Hepatocyte (in vitro differentiated cells): ENCODE data around the gene NPDC1. TPM values are rescaled to one million over a fixed set of nuclear protein-coding genes. Genes with fewer than 3 reads are reported as not detected.

Experiments
- DNase-seq: peaks from one replicate; pipeline ENCODE4 v3.0.0-alpha.2; 2016; ENCODE audit warnings: low spot score
- H2AFZ ChIP-seq: fragments of 200-600 bp; sonication (generic); 2 replicates; pipeline ENCODE4 v1.6.0; 2016; ENCODE audit warnings: antibody characterized with exemption, mild to moderate bottlenecking
- H3K27ac ChIP-seq: fragments of 200-600 bp; sonication (generic); 2 replicates; pipeline ENCODE4 v1.5.1; 2016; ENCODE audit warnings: mild to moderate bottlenecking
- H3K27me3 ChIP-seq: fragments of 200-600 bp; sonication (generic); 2 replicates; pipeline ENCODE4 v1.6.1; 2016
- H3K36me3 ChIP-seq: fragments of 200-600 bp; sonication (generic); replicated peaks from 2 replicates; pipeline ENCODE4 v1.5.1; 2016; ENCODE audit warnings: low read depth; ENCODE audit not compliant: insufficient read depth
- H3K4me1 ChIP-seq: fragments of 200-600 bp; sonication (generic); 2 replicates; pipeline ENCODE4 v1.5.1; 2016; ENCODE audit warnings: mild to moderate bottlenecking, moderate library complexity; ENCODE audit not compliant: insufficient read depth
- H3K4me2 ChIP-seq: fragments of 200-600 bp; sonication (generic); 2 replicates; pipeline ENCODE4 v1.6.0; 2016
- H3K4me3 ChIP-seq: fragments of 200-600 bp; sonication (generic); 2 replicates; pipeline ENCODE4 v1.5.1; 2016; ENCODE audit warnings: mild to moderate bottlenecking
- H3K79me2 ChIP-seq: fragments of 200-600 bp; sonication (generic); 2 replicates; pipeline ENCODE4 v1.6.0; 2017; ENCODE audit warnings: mild to moderate bottlenecking
- H3K9me2 ChIP-seq: fragments of 200-600 bp; sonication (generic); replicated peaks from 2 replicates; pipeline ENCODE4 v1.6.0; 2017; ENCODE audit warnings: mild to moderate bottlenecking; ENCODE audit not compliant: insufficient read depth
- H3K9me3 ChIP-seq: fragments of 200-600 bp; sonication (generic); 2 replicates; pipeline ENCODE4 v1.5.1; 2016; ENCODE audit warnings: low read depth, mild to moderate bottlenecking
- H4K20me1 ChIP-seq: fragments of 200-600 bp; sonication (generic); 2 replicates; pipeline ENCODE4 v1.6.0; 2016; ENCODE audit warnings: mild to moderate bottlenecking; ENCODE audit not compliant: insufficient read depth, poor library complexity, severe bottlenecking
- EZH2 ChIP-seq: fragments of 200-600 bp; sonication (generic); IDR thresholded peaks from 2 replicates; pipeline ENCODE4 v1.6.1; 2016; ENCODE audit warnings: antibody characterized with exemption, mild to moderate bottlenecking, borderline replicate concordance
- EZH2phosphoT487 ChIP-seq: fragments of 200-600 bp; sonication (generic); IDR thresholded peaks from one replicate; pipeline ENCODE4 v1.6.1; 2018; ENCODE audit warnings: antibody characterized with exemption, mild to moderate bottlenecking, low read depth, moderate library complexity; ENCODE audit not compliant: unreplicated experiment, severe bottlenecking
- WGBS: methylation state at CpG from one replicate; pipeline ENCODE4 v1.1.6; 2016; ENCODE audit warnings: low lambda C conversion rate; ENCODE audit errors: missing lambda C conversion rate; 5-methylcytosine and 5-hydroxymethylcytosine counted together
- polyA plus RNA-seq: library from polyadenylated mRNA; unstranded; fragments of >200 nt; fragmentation: Nextera tagmentation; extraction: Ambion mirVana; gene quantifications from 2 replicates; pipeline ENCODE4 v1.2.1, GENCODE V29; 2016
- total RNA-seq: library from RNA; depleted of rRNA; stranded (reverse); fragments of >200 nt; gene quantifications from 2 replicates; pipeline ENCODE4 v1.2.3, GENCODE V29; 2014
- TF ChIP-seq, protein P1 (sequence below): fragments of 200-600 bp; sonication (generic); IDR thresholded peaks from 2 replicates; pipeline ENCODE4 v1.5.1; 2016; ENCODE audit warnings: antibody characterized with exemption, mild to moderate bottlenecking; ENCODE audit not compliant: poor library complexity

NPDC1 gene
- total and polyA plus RNA-seq, 2 experiments from 2014 or later: 12.7 to 72.7 TPM

DNA sequence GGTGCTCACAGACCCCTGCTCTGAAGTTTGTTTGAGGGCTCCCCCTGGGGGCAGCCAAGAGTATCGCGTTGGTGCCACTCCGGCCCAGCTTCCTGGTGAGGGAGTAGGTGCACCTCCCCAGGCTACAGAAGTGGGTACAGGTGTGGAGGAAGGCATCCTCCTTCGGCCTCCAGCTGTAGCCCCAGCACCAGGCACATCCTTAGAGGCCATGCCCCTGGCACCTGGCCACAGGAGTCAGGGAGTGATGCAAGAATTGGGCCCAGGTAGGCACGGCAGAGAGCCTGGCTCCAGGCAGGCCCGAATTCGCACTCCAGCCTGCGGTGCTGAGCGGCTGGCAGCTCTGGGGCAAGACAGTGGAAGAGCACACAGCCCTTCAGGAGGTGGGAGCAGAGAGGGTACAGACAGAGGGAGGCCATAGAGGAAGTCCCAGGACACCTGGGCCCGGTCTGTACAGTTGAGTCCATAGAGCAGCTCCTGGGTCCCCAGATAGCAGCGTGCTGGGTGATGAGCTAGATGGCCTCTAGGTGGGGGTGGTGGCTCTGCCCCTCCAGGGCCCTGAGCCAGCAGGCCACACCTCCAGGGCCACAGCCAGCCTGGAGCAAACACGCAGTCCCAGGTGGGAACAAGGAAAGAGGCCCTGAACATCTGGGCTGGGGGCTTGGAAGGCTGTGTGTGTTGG is 22.0 kb upstream of the NPDC1 start:
- Histone ChIP-seq H3K9me2 (no peaks in the 10 kb centered on the region), H3K4me1 (peaks cover 3% of the 10 kb centered on the region), H3K4me3 (no peak overlapping the region), H4K20me1 (no peaks in the 10 kb centered on the region), H3K36me3 (no peaks in the 10 kb centered on the region), H3K9me3 (no peaks in the 10 kb centered on the region), H3K27me3 (no peaks in the 10 kb centered on the region), H3K27ac (no peak overlapping the region), H3K4me2 (no peak overlapping the region), H3K79me2 (no peaks in the 10 kb centered on the region), H2AFZ (no peak overlapping the region)
- DNase-seq: peak; percentile 86
- 60% methylated on average over 12 of the region's 12 CpGs for WGBS
- TF ChIP-seq, protein P1, sequence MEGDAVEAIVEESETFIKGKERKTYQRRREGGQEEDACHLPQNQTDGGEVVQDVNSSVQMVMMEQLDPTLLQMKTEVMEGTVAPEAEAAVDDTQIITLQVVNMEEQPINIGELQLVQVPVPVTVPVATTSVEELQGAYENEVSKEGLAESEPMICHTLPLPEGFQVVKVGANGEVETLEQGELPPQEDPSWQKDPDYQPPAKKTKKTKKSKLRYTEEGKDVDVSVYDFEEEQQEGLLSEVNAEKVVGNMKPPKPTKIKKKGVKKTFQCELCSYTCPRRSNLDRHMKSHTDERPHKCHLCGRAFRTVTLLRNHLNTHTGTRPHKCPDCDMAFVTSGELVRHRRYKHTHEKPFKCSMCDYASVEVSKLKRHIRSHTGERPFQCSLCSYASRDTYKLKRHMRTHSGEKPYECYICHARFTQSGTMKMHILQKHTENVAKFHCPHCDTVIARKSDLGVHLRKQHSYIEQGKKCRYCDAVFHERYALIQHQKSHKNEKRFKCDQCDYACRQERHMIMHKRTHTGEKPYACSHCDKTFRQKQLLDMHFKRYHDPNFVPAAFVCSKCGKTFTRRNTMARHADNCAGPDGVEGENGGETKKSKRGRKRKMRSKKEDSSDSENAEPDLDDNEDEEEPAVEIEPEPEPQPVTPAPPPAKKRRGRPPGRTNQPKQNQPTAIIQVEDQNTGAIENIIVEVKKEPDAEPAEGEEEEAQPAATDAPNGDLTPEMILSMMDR: peak; percentile 70
- no peak for TF ChIP-seq EZH2phosphoT487

DNA sequence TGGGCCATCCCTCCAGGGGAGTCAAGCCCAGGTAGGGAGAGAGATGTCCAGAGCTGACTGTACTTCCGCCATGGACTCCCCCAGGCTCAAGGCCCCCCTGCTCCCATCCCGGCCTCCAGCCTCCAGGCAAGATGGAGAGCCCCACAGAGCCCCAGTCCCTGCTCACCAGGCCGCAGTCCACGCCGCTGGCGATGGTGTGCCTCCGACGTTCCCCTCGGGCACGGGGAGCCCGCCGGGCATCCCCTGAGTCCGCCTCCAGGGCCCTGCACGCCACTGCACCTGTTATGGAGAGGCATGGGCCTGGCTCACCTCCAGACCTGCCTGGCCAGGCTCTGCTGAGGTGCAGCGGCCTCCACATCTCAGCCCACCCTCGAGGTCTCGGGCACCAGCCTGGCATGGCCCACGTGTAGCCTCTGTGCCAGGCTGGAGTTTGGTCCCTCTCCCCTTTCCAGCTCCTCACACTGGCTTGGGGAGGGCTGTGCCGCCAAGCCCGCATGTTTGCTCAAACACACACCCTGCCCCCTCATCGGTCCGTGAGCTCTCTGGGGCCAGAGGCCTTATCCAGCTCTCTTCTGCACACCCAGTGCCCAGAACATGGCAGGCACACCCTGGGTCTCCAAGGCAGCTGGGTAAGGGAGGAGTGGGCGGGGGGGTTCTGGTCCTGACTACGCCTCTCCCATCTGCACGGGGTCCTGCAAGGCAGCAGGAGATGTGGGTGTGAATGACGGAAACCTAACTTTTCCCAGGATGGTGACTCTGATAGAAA is 20.3 kb upstream of the NPDC1 start:
- no peaks in the 10 kb centered on the region for H4K20me1 ChIP-seq
- 91% methylated on average over 24 of the region's 26 CpGs for WGBS
- no peak for TF ChIP-seq EZH2
- H3K27ac ChIP-seq: no peak overlapping the region
- peaks cover 3% of the 10 kb centered on the region for H3K4me1 ChIP-seq
- H3K36me3 ChIP-seq: no peaks in the 10 kb centered on the region
- no peaks in the 10 kb centered on the region for H3K9me2 ChIP-seq
- DNase-seq: no peak
- no peaks in the 10 kb centered on the region for H3K79me2 ChIP-seq
- H3K4me3 ChIP-seq: no peak overlapping the region
- H3K4me2 ChIP-seq: no peak overlapping the region
- H2AFZ ChIP-seq: no peak overlapping the region
- no peaks in the 10 kb centered on the region for H3K9me3 ChIP-seq
- H3K27me3 ChIP-seq: no peaks in the 10 kb centered on the region

DNA sequence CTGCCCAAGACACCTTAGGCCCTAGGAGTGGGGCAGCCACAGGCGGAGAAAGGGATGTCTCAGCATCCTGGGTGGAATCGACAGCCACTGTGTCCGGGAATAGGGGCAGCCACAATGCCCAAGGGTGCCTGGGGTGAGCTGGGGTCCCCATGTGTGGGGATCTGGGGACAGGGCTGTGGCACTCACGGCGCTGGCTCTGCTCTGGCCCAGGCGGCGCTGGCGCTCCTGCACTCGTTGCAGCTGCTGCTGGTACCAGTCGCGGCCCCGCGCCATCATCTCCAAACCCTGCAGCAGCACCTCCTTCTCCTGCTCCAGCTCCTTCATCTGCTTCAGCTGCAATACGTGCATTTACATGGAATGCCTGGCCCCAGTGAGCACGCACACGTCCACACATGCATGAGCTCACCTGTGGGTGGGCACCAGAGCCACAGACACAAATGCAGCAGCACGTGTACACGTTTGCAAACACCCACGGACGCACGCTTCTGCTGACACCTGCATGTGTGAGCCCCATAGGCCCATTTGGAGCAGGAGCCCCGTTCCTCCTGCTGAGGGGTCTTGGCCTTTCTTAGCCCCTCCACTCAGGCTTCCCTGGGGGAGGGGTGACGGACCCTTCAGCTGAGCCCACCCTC is 19.5 kb upstream of the NPDC1 start:
- H3K9me2 ChIP-seq: no peaks in the 10 kb centered on the region
- 96% methylated on average over 23 of the region's 23 CpGs for WGBS
- H4K20me1 ChIP-seq: no peaks in the 10 kb centered on the region
- no peaks in the 10 kb centered on the region for H3K79me2 ChIP-seq
- H2AFZ ChIP-seq: no peak overlapping the region
- no peaks in the 10 kb centered on the region for H3K36me3 ChIP-seq
- no peak overlapping the region for H3K27ac ChIP-seq
- no peaks in the 10 kb centered on the region for H3K27me3 ChIP-seq
- no peak for TF ChIP-seq EZH2phosphoT487
- peaks cover 3% of the 10 kb centered on the region for H3K4me1 ChIP-seq
- no peak for DNase-seq
- no peak overlapping the region for H3K4me2 ChIP-seq
- no peaks in the 10 kb centered on the region for H3K9me3 ChIP-seq
- no peak overlapping the region for H3K4me3 ChIP-seq

DNA sequence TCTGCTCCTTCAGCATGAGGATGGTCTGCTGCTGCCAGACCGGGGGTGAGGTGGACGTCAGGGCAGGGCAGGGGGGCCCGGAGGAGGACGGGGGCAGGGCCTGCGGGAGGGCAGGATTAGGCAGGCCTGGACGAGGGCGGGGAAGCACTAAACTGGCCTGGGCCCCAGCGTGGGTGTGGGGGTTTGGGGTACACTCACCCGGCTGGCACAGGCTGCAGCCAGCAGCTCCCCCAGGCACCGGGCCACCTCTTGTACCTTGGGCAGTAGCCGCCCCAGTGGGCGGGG is 18.8 kb upstream of the NPDC1 start:
- Histone ChIP-seq H3K27me3 (no peaks in the 10 kb centered on the region), H2AFZ (no peak overlapping the region), H3K4me1 (peaks cover 3% of the 10 kb centered on the region), H3K4me3 (no peak overlapping the region), H3K27ac (no peak overlapping the region), H3K79me2 (no peaks in the 10 kb centered on the region), H3K4me2 (no peak overlapping the region), H4K20me1 (no peaks in the 10 kb centered on the region), H3K9me2 (no peaks in the 10 kb centered on the region), H3K36me3 (no peaks in the 10 kb centered on the region), H3K9me3 (no peaks in the 10 kb centered on the region)
- TF ChIP-seq EZH2: no peak
- TF ChIP-seq, protein P1: no peak
- no peak for TF ChIP-seq EZH2phosphoT487
- DNase-seq: no peak
- 95% methylated on average over 4 of the region's 12 CpGs for WGBS
